Measurements from ENCODE around the gene ZBTB20.

The ZBTB20 gene

GRCh38 chr3:114405202-114405990, 741.7 kb downstream of the ZBTB20 start:
- no peak for DNase-seq (ENCODE audit: low read depth)

GRCh38 chr3:114404590-114404989, 742.5 kb downstream of the ZBTB20 start:
- DNase-seq (ENCODE audit: low read depth): no peak

GRCh38 chr3:114402838-114403237, 744.2 kb downstream of the ZBTB20 start:
- no peak for DNase-seq (ENCODE audit: low read depth)

- no peak for DNase-seq (ENCODE audit: low read depth)
Observed at GRCh38 chr3:114401346-114401745, 745.7 kb downstream of the ZBTB20 start.

GRCh38 chr3:114400371-114400770, 746.7 kb downstream of the ZBTB20 start:
- DNase-seq (ENCODE audit: low read depth): no peak

GRCh38 chr3:114394551-114394950, 752.5 kb downstream of the ZBTB20 start:
- no peak for DNase-seq (ENCODE audit: low read depth)

GRCh38 chr3:114393367-114394072, 753.6 kb downstream of the ZBTB20 start:
- no peak for DNase-seq (ENCODE audit: low read depth)

GRCh38 chr3:114392831-114393230, 754.3 kb downstream of the ZBTB20 start:
- DNase-seq (ENCODE audit: low read depth): no peak

GRCh38 chr3:114389156-114389555, 757.9 kb downstream of the ZBTB20 start:
- DNase-seq (ENCODE audit: low read depth): no peak

- no peak for DNase-seq (ENCODE audit: low read depth)
Observed at GRCh38 chr3:114384558-114384903, 762.6 kb downstream of the ZBTB20 start.

GRCh38 chr3:114383875-114384557, 763.1 kb downstream of the ZBTB20 start:
- DNase-seq (ENCODE audit: low read depth): peak; percentile 31

GRCh38 chr3:114380233-114380651, 766.8 kb downstream of the ZBTB20 start:
- no peak for DNase-seq (ENCODE audit: low read depth)

- no peak for DNase-seq (ENCODE audit: low read depth)
Observed at GRCh38 chr3:114379266-114379665, 767.8 kb downstream of the ZBTB20 start.

- DNase-seq (ENCODE audit: low read depth): no peak
Observed at GRCh38 chr3:114378760-114379159, 768.3 kb downstream of the ZBTB20 start.

GRCh38 chr3:114377426-114377825, 769.7 kb downstream of the ZBTB20 start:
- no peak for DNase-seq (ENCODE audit: low read depth)

GRCh38 chr3:114376516-114377185, 770.4 kb downstream of the ZBTB20 start:
- DNase-seq (ENCODE audit: low read depth): no peak

- no peak for DNase-seq (ENCODE audit: low read depth)
Observed at GRCh38 chr3:114375608-114376421, 771.3 kb downstream of the ZBTB20 start.

- DNase-seq (ENCODE audit: low read depth): no peak
Observed at GRCh38 chr3:114374433-114374990, 772.6 kb downstream of the ZBTB20 start.

- DNase-seq (ENCODE audit: low read depth): no peak
Observed at GRCh38 chr3:114370537-114371174, 776.4 kb downstream of the ZBTB20 start.

GRCh38 chr3:114365909-114366308, 781.2 kb downstream of the ZBTB20 start:
- DNase-seq (ENCODE audit: low read depth): no peak

Measured in stimulated activated CD8-positive, alpha-beta memory T cell treated with anti-CD3 and anti-CD28 coated beads, Interleukin-12 subunit alpha, Interleukin-12 subunit beta, amount 100 ng/mL, for 4 hours (primary cell).